ENCODE measurements around the gene PTPN4.

GRCh38 chr2:119846021-119846420, 86.3 kb downstream of the PTPN4 start:
- no peak for TF ChIP-seq POLR2A (IDR thresholded peaks at IDR 0.05)
- TF ChIP-seq CTCF (IDR thresholded peaks at IDR 0.05), result no peak

All from body of pancreas (tissue), 4 donors.